22Rv1 (cell line): ENCODE data around the gene CFAP410.

Experiments used
- CTCF ChIP-seq: fragments of 450-650 bp; IDR thresholded peaks from 2 replicates; pipeline ENCODE4 v1.5.1; 2017; ENCODE audit warnings: mild to moderate bottlenecking
- ZFX ChIP-seq: fragments of 450-650 bp; IDR thresholded peaks from 2 replicates; pipeline ENCODE4 v1.6.1; 2017; ENCODE audit warnings: antibody characterized with exemption, borderline replicate concordance

GRCh38 chr21:44321846-44322450 is 17.2 kb downstream of the CFAP410 start:
- no peak for TF ChIP-seq CTCF
- TF ChIP-seq ZFX = no peak
